Heart left ventricle (tissue), 13 donors: ENCODE data around the gene CDK6.

Source experiments
- POLR2A ChIP-seq, 2 donors: fragments of 450-650 bp; IDR thresholded peaks; one replicate each; pipeline ENCODE4 v1.6.1; 2017; ENCODE audit warnings: antibody characterized with exemption in 2 of 2, mild to moderate bottlenecking in 2 of 2, moderate library complexity in 2 of 2
- TF ChIP-seq, protein P1 (sequence below), 12 donors: fragments of 200-600 bp; sonication (generic) in 4 of 12; IDR thresholded peaks; one replicate each; pipeline versions ENCODE4 v1.5.0 to v1.8.0; 2018 to 2022; ENCODE audit warnings: antibody characterized with exemption in 12 of 12, mild to moderate bottlenecking in 5 of 12
- donor health status: ischemic (EF 13 %, LVEDD 7.1; RV severe dilation, severe dysfunction).
- donor health status: DM: no; HTN: yes; CAD: no.
- donor health status: DM: no; HTN: no; CAD: no.
- donor health status: ischemic (EF 25% LVEDD 6.9; RV normal size, moderate dysfunction).
- donor health status: ischemic (EF 25% LVEDD 5.7; RV mildly dilated, moderate dysfunction).
- donor health status: ischemic (EF 35%, LVEDD 5.7; RV mildly dilated, moderate dysfunction).
- donor health status: nonischemic (EF 11% LVEDD 7.7; RV severe dilation, severe dysfunction).
- donor health status: DM: yes; HTN: yes; CAD: no.
- donor health status: PGD.
- donor health status: ischemic (EF 29% LVEDD 5.4; RV normal size, mild dysfunction).
- donor health status: nonischemic (EF 23%, LVEDD 6.1; RV moderate dilation, normal function).

DNA sequence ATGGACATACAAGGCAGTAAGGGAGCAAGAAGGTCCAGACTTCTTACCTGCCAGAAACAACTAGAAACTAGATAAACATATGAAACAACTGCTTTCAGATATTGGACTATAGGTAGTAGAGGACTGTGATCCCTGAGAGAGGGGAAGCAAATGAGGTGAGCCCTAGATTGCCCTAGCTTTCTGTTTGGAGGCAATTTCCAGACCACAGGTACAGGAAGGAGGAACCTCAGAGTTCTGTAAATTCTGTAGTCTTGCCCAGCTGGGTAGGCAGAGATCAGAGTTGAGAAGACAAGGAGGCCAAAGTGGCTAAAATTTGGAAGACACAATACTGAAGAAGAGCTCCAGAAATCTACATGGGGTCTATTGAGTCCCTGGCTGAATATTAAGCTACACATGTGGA is 21.0 kb downstream of the CDK6 start:
- TF ChIP-seq POLR2A (IDR thresholded peaks at IDR 0.05) = no peak
- TF ChIP-seq, protein P1, sequence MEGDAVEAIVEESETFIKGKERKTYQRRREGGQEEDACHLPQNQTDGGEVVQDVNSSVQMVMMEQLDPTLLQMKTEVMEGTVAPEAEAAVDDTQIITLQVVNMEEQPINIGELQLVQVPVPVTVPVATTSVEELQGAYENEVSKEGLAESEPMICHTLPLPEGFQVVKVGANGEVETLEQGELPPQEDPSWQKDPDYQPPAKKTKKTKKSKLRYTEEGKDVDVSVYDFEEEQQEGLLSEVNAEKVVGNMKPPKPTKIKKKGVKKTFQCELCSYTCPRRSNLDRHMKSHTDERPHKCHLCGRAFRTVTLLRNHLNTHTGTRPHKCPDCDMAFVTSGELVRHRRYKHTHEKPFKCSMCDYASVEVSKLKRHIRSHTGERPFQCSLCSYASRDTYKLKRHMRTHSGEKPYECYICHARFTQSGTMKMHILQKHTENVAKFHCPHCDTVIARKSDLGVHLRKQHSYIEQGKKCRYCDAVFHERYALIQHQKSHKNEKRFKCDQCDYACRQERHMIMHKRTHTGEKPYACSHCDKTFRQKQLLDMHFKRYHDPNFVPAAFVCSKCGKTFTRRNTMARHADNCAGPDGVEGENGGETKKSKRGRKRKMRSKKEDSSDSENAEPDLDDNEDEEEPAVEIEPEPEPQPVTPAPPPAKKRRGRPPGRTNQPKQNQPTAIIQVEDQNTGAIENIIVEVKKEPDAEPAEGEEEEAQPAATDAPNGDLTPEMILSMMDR (IDR thresholded peaks at IDR 0.05) = no peak
